Liver (tissue), 9 donors: ENCODE data around the gene ZNF785. TPM values are rescaled to one million over a fixed set of nuclear protein-coding genes. Genes with fewer than 3 reads are reported as not detected.

Source experiments
- DNase-seq: peaks from one replicate; pipeline ENCODE4 v3.0.0-alpha.2; 2017; ENCODE audit warnings: low spot score
- H3K27ac ChIP-seq, 2 donors: one replicate each; pipeline ENCODE4 v1.7.0; 2013; ENCODE audit warnings: inconsistent platforms in 2 of 2, low read length in 2 of 2, control low read depth in 1 of 2, low read depth in 1 of 2, mild to moderate bottlenecking in 1 of 2
- H3K27me3 ChIP-seq, 4 donors: one replicate each; pipeline versions ENCODE4 v1.6.1 to v1.7.0; 2013; ENCODE audit warnings: low read length in 3 of 4, inconsistent platforms in 1 of 4, mild to moderate bottlenecking in 1 of 4, moderate library complexity in 1 of 4; ENCODE audit not compliant: control insufficient read depth in 4 of 4, insufficient read depth in 4 of 4
- H3K36me3 ChIP-seq, 4 donors: one replicate each; pipeline versions ENCODE4 v1.6.1 to v1.7.0; 2013; ENCODE audit warnings: low read length in 3 of 4, mild to moderate bottlenecking in 3 of 4, low read depth in 1 of 4, moderate library complexity in 1 of 4; ENCODE audit not compliant: control insufficient read depth in 4 of 4, insufficient read depth in 3 of 4
- H3K4me1 ChIP-seq, 4 donors: one replicate each; pipeline versions ENCODE4 v1.6.1 to v1.7.0; 2013; ENCODE audit warnings: low read length in 3 of 4, mild to moderate bottlenecking in 3 of 4, moderate library complexity in 1 of 4; ENCODE audit not compliant: control insufficient read depth in 4 of 4, insufficient read depth in 4 of 4
- H3K4me3 ChIP-seq, 3 donors: one replicate each; pipeline versions ENCODE4 v1.6.1 to v1.7.0; 2013; ENCODE audit warnings: low read length in 3 of 3, control low read depth in 1 of 3, low read depth in 1 of 3, mild to moderate bottlenecking in 1 of 3
- H3K9ac ChIP-seq, 2 donors: one replicate each; pipeline ENCODE4 v1.7.0; 2013; ENCODE audit warnings: low read length in 2 of 2, mild to moderate bottlenecking in 2 of 2, moderate library complexity in 2 of 2, control low read depth in 1 of 2, low read depth in 1 of 2
- H3K9me3 ChIP-seq, 4 donors: one replicate each; pipeline versions ENCODE4 v1.6.1 to v1.7.0; 2013; ENCODE audit warnings: low read length in 3 of 4; ENCODE audit not compliant: control insufficient read depth in 4 of 4
- EGR1 ChIP-seq, 2 donors: IDR thresholded peaks; 2 replicates each; pipeline ENCODE4 v1.6.1; 2016 to 2018; ENCODE audit warnings: antibody characterized with exemption in 2 of 2, low read depth in 2 of 2
- FOXA2 ChIP-seq: IDR thresholded peaks from 2 replicates; pipeline ENCODE4 v1.6.1; 2016; ENCODE audit warnings: antibody characterized with exemption
- GABPA ChIP-seq, 2 donors: IDR thresholded peaks in 1 of 2; conservative IDR thresholded peaks in 1 of 2; 2 replicates each; pipeline ENCODE4 v1.6.1; 2016; ENCODE audit warnings: antibody characterized with exemption in 2 of 2, mild to moderate bottlenecking in 1 of 2, moderate library complexity in 1 of 2
- HNF4A ChIP-seq, 2 donors: conservative IDR thresholded peaks; 2 replicates each; pipeline ENCODE4 v1.6.1; 2016; ENCODE audit warnings: antibody characterized with exemption in 2 of 2, mild to moderate bottlenecking in 2 of 2
- HNF4G ChIP-seq: IDR thresholded peaks from 2 replicates; pipeline ENCODE4 v1.6.1; 2016; ENCODE audit warnings: antibody characterized with exemption
- JUND ChIP-seq, 2 donors: IDR thresholded peaks; 2 replicates each; pipeline ENCODE4 v1.6.1; 2016; ENCODE audit warnings: antibody characterized with exemption in 2 of 2
- NR2F2 ChIP-seq: IDR thresholded peaks from 2 replicates; pipeline ENCODE4 v1.6.1; 2016; ENCODE audit warnings: antibody characterized with exemption
- RXRA ChIP-seq, 2 donors: IDR thresholded peaks; 2 replicates each; pipeline ENCODE4 v1.6.1; 2017 to 2018; ENCODE audit warnings: antibody characterized with exemption in 2 of 2, mild to moderate bottlenecking in 1 of 2
- SP1 ChIP-seq: IDR thresholded peaks from 2 replicates; pipeline ENCODE4 v1.6.1; 2018; ENCODE audit warnings: antibody characterized with exemption, mild to moderate bottlenecking
- WGBS: extraction: QIAGEN DNeasy Blood & Tissue Kit; methylation state at CpG from one replicate; pipeline ENCODE4 v1.1.7; 2013; 5-methylcytosine and 5-hydroxymethylcytosine counted together
- polyA plus RNA-seq, 2 donors: library from polyadenylated mRNA; stranded (reverse) in 1 of 2; unstranded in 1 of 2; fragments of 200-250 nt in 1 of 2; fragments of >200 nt in 1 of 2; fragmentation: Nextera tagmentation in 1 of 2; extraction: Ambion mirVana in 1 of 2; gene quantifications; one replicate each; pipeline versions ENCODE4 v1.2.1 to v1.2.3, GENCODE V29; 2013 to 2015
- total RNA-seq, 2 donors: library from RNA; depleted of rRNA; stranded (reverse); fragments of >200 nt; gene quantifications; one replicate each; pipeline ENCODE4 v1.2.3, GENCODE V29; 2014
- TF ChIP-seq, protein P1 (sequence below): IDR thresholded peaks from 2 replicates; pipeline ENCODE4 v1.6.1; 2016; ENCODE audit warnings: antibody characterized with exemption, mild to moderate bottlenecking
- TF ChIP-seq, protein P2 (sequence below): fragments of 150-350 bp; IDR thresholded peaks from 2 replicates; pipeline ENCODE4 v1.5.1; 2017; ENCODE audit warnings: improper control_type of control experiment, low read depth, low read length; ENCODE audit not compliant: missing input control
- TF ChIP-seq, protein P3 (sequence below): IDR thresholded peaks from 2 replicates; pipeline ENCODE4 v1.6.1; 2016; ENCODE audit warnings: antibody characterized with exemption
- TF ChIP-seq, protein P4 (sequence below): IDR thresholded peaks from 2 replicates; pipeline ENCODE4 v1.6.1; 2016; ENCODE audit warnings: antibody characterized with exemption
- donor health status: healthy.
- donor health status: healthy.
- donor health status: healthy.
- donor health status: healthy.
- donor health status: healthy.

ZNF785 gene
- total and polyA plus RNA-seq, 4 donors = 1.8 to 5.9 (median 3.3) TPM

DNA sequence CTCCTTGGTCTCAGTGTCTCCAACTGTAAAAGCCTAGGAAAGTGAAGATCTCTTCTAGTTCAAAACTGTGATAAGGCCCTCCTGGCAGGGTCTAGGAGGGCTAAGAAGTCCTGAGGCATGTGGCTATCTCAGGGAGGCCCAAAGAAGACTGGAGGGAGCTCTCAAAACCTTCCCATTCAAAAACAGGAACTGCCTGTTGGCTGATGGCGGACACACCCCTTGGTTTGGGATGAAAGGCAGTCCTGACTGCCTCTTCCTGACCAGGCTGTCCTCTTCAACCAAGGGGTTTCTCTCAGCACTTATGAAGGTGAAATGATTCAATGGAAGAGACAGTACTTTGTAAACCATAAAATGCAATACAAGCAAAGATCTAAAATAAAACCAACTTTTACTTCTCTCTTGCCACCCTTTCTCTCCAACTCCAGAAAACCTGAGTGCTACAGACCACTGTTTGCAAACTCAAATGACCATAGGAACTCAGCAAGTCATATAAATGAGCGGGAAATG, 32.1 kb downstream of the ZNF785 start:
- no peak overlapping the region for H3K27ac ChIP-seq
- WGBS = 91% methylated on average over 2 of the region's 2 CpGs
- DNase-seq = no peak
- no peak overlapping the region for H3K4me3 ChIP-seq
- peaks cover 6 to 11% (median 8%) of the 10 kb centered on the region in 4 donors for H3K36me3 ChIP-seq
- TF ChIP-seq, protein P1, sequence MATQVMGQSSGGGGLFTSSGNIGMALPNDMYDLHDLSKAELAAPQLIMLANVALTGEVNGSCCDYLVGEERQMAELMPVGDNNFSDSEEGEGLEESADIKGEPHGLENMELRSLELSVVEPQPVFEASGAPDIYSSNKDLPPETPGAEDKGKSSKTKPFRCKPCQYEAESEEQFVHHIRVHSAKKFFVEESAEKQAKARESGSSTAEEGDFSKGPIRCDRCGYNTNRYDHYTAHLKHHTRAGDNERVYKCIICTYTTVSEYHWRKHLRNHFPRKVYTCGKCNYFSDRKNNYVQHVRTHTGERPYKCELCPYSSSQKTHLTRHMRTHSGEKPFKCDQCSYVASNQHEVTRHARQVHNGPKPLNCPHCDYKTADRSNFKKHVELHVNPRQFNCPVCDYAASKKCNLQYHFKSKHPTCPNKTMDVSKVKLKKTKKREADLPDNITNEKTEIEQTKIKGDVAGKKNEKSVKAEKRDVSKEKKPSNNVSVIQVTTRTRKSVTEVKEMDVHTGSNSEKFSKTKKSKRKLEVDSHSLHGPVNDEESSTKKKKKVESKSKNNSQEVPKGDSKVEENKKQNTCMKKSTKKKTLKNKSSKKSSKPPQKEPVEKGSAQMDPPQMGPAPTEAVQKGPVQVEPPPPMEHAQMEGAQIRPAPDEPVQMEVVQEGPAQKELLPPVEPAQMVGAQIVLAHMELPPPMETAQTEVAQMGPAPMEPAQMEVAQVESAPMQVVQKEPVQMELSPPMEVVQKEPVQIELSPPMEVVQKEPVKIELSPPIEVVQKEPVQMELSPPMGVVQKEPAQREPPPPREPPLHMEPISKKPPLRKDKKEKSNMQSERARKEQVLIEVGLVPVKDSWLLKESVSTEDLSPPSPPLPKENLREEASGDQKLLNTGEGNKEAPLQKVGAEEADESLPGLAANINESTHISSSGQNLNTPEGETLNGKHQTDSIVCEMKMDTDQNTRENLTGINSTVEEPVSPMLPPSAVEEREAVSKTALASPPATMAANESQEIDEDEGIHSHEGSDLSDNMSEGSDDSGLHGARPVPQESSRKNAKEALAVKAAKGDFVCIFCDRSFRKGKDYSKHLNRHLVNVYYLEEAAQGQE = no peak
- TF ChIP-seq SP1 = no peak
- TF ChIP-seq, protein P2, sequence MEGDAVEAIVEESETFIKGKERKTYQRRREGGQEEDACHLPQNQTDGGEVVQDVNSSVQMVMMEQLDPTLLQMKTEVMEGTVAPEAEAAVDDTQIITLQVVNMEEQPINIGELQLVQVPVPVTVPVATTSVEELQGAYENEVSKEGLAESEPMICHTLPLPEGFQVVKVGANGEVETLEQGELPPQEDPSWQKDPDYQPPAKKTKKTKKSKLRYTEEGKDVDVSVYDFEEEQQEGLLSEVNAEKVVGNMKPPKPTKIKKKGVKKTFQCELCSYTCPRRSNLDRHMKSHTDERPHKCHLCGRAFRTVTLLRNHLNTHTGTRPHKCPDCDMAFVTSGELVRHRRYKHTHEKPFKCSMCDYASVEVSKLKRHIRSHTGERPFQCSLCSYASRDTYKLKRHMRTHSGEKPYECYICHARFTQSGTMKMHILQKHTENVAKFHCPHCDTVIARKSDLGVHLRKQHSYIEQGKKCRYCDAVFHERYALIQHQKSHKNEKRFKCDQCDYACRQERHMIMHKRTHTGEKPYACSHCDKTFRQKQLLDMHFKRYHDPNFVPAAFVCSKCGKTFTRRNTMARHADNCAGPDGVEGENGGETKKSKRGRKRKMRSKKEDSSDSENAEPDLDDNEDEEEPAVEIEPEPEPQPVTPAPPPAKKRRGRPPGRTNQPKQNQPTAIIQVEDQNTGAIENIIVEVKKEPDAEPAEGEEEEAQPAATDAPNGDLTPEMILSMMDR = no peak
- TF ChIP-seq HNF4A (conservative IDR thresholded peaks at IDR 0.05) = no peak
- TF ChIP-seq HNF4G = no peak
- TF ChIP-seq, protein P3, sequence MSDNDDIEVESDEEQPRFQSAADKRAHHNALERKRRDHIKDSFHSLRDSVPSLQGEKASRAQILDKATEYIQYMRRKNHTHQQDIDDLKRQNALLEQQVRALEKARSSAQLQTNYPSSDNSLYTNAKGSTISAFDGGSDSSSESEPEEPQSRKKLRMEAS = no peak
- no peak for TF ChIP-seq FOXA2
- TF ChIP-seq NR2F2 = no peak
- TF ChIP-seq RXRA (IDR thresholded peaks at IDR 0.05) = no peak
- no peak for TF ChIP-seq EGR1 (IDR thresholded peaks at IDR 0.05; ENCODE audit: low read depth in 2 of 2)
- TF ChIP-seq JUND (IDR thresholded peaks at IDR 0.05) = no peak
- H3K9ac ChIP-seq = no peak overlapping the region
- no peaks in the 10 kb centered on the region for H3K27me3 ChIP-seq
- peaks cover 2 to 11% (median 7%) of the 10 kb centered on the region in 4 donors for H3K4me1 ChIP-seq
- no peaks in the 10 kb centered on the region for H3K9me3 ChIP-seq

DNA sequence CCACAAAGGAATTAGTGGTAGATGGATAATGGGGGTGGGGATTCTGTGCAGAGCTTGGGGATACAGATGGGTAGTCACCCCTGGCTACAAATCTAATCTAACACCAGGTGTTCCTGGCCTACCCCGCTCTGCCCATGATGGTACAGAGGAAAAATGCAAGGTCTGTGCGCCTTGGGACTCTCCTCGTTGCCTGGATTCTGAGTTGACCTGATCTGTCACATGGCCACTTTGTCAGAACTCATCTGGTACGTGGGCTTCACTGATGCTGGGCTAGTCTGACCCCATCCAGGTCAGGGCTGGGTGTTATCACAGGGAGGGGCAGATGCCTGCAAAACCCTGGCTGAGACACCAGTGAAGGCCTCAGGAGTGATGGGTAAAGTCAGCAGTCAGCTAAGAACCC, 32.5 kb downstream of the ZNF785 start:
- Histone ChIP-seq H3K27ac (no peak overlapping the region), H3K4me3 (no peak overlapping the region), H3K9ac (no peak overlapping the region), H3K27me3 (no peaks in the 10 kb centered on the region), H3K4me1 (peaks cover 2 to 11% (median 7%) of the 10 kb centered on the region in 4 donors), H3K9me3 (no peaks in the 10 kb centered on the region), H3K36me3 (peaks cover 6 to 11% (median 8%) of the 10 kb centered on the region in 4 donors)
- DNase-seq = no peak
- 90% methylated on average over 4 of the region's 4 CpGs for WGBS
- no peak for TF ChIP-seq GABPA (IDR thresholded peaks at IDR 0.05 in 1 of 2, conservative IDR thresholded peaks at IDR 0.05 in 1 of 2)
- no peak for TF ChIP-seq RXRA (IDR thresholded peaks at IDR 0.05)
- no peak for TF ChIP-seq JUND (IDR thresholded peaks at IDR 0.05)
- TF ChIP-seq, protein P1 = no peak
- TF ChIP-seq EGR1 (IDR thresholded peaks at IDR 0.05; ENCODE audit: low read depth in 2 of 2) = no peak
- no peak for TF ChIP-seq HNF4G
- TF ChIP-seq, protein P4, sequence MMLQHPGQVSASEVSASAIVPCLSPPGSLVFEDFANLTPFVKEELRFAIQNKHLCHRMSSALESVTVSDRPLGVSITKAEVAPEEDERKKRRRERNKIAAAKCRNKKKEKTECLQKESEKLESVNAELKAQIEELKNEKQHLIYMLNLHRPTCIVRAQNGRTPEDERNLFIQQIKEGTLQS = no peak
